WI38 (cell line): Measurements from ENCODE around the gene VPS26B.

Experiments used
- H3K4me3 ChIP-seq: 2 replicates; pipeline ENCODE4 v1.5.1; 2011; ENCODE audit warnings: low read depth, mild to moderate bottlenecking, control low read depth, low read length
- TF ChIP-seq, protein P1 (sequence below): IDR thresholded peaks from 2 replicates; pipeline ENCODE4 v1.5.1; 2012; ENCODE audit warnings: low read depth, mild to moderate bottlenecking, control low read depth, low read length

VPS26B gene

DNA sequence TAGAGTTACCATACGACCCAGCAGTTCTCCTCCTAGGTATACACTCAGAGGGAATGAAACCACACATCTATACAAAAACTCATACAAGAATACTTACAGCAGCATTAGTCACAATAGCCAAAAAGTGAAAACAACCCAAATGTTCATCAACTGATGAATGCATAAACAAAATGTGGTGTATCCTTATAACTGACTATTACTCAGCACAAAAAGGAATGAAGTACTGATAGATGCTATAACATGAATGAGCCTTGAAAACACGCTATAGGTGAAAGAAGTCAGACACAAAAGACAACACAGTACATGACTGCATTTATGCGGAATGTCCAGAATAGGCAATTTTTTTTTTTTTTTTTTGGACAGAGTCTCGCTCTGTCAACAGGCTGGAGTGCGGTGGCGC lies 23.8 kb upstream of the VPS26B start:
- TF ChIP-seq, protein P1, sequence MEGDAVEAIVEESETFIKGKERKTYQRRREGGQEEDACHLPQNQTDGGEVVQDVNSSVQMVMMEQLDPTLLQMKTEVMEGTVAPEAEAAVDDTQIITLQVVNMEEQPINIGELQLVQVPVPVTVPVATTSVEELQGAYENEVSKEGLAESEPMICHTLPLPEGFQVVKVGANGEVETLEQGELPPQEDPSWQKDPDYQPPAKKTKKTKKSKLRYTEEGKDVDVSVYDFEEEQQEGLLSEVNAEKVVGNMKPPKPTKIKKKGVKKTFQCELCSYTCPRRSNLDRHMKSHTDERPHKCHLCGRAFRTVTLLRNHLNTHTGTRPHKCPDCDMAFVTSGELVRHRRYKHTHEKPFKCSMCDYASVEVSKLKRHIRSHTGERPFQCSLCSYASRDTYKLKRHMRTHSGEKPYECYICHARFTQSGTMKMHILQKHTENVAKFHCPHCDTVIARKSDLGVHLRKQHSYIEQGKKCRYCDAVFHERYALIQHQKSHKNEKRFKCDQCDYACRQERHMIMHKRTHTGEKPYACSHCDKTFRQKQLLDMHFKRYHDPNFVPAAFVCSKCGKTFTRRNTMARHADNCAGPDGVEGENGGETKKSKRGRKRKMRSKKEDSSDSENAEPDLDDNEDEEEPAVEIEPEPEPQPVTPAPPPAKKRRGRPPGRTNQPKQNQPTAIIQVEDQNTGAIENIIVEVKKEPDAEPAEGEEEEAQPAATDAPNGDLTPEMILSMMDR: no peak

GRCh38 chr11:134202661-134203060 lies 21.8 kb upstream of the VPS26B start:
- TF ChIP-seq, protein P1: no peak
- no peak overlapping the region for H3K4me3 ChIP-seq

More for the DNA sequence above, 23.8 kb upstream of the VPS26B start:
- no peak overlapping the region for H3K4me3 ChIP-seq

DNA sequence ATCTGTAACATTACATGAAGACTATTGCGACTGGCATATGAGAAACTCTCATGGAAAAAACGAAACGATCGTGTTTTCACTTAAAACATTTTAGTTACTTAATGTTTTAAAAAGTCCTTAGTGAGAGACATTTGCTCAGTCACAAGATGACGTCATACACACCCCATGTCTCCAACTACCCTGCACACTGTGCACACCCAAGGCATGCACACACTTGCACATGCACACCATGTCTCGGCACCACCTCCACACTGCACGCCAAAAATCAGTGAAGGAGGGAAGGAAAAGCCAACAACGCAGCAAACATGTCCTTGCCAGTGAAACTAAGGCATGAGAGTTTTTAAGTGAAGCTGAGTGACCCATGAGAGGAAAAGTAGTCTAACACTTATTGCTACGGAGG lies 18.7 kb upstream of the VPS26B start:
- no peak overlapping the region for H3K4me3 ChIP-seq
- TF ChIP-seq, protein P1: no peak

GRCh38 chr11:134206185-134206584 lies 18.3 kb upstream of the VPS26B start:
- H3K4me3 ChIP-seq: no peak overlapping the region

GRCh38 chr11:134207538-134208239 lies 16.8 kb upstream of the VPS26B start:
- H3K4me3 ChIP-seq: no peak overlapping the region
- TF ChIP-seq, protein P1: peak; percentile 59

More at GRCh38 chr11:134206185-134206584, 18.3 kb upstream of the VPS26B start:
- TF ChIP-seq, protein P1: no peak

DNA sequence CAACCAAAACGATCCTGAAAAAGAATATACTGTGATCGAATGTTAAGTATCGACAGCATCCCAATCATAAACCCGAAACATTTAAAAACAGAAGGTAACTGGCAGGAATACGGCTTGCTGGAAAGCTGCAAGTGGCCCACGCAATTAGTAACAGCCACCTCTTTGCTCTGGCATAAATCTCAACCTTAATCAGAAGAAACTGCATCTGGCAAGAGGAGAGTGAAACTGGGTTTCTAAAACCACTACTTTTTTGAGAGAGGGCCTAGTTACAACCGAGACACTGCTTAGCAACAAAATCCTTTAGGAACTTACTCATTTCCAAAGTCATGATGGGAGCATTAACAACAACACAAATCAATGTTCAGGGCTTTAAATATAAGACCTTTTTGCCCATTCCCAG lies 8.6 kb upstream of the VPS26B start:
- TF ChIP-seq, protein P1: no peak
- no peak overlapping the region for H3K4me3 ChIP-seq

- no peak overlapping the region for H3K4me3 ChIP-seq
- TF ChIP-seq, protein P1: no peak
Observed at GRCh38 chr11:134216816-134217215, 7.7 kb upstream of the VPS26B start.
